ENCODE data around the gene CEP192.

Gene CEP192

DNA sequence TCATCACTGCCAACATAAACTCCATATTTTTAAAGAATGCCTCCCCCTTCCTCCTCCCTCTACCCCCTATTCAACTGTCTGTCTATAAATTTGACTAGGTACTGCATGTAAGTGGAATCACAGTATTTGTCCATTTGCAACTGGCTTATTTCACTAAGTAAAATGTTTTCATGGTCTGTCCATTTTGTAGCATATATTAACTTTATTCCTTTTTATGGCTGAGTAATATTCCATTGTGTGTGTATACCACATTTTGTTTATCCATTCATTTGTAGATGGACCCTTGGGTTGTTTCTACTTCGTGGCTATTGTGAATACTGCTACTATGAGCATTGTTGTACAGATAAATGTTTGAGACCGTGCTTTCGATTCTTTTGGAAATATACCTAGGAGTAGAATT is 32.7 kb upstream of the CEP192 start:
- TF ChIP-seq, protein P1, sequence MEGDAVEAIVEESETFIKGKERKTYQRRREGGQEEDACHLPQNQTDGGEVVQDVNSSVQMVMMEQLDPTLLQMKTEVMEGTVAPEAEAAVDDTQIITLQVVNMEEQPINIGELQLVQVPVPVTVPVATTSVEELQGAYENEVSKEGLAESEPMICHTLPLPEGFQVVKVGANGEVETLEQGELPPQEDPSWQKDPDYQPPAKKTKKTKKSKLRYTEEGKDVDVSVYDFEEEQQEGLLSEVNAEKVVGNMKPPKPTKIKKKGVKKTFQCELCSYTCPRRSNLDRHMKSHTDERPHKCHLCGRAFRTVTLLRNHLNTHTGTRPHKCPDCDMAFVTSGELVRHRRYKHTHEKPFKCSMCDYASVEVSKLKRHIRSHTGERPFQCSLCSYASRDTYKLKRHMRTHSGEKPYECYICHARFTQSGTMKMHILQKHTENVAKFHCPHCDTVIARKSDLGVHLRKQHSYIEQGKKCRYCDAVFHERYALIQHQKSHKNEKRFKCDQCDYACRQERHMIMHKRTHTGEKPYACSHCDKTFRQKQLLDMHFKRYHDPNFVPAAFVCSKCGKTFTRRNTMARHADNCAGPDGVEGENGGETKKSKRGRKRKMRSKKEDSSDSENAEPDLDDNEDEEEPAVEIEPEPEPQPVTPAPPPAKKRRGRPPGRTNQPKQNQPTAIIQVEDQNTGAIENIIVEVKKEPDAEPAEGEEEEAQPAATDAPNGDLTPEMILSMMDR (IDR thresholded peaks at IDR 0.05): no peak

DNA sequence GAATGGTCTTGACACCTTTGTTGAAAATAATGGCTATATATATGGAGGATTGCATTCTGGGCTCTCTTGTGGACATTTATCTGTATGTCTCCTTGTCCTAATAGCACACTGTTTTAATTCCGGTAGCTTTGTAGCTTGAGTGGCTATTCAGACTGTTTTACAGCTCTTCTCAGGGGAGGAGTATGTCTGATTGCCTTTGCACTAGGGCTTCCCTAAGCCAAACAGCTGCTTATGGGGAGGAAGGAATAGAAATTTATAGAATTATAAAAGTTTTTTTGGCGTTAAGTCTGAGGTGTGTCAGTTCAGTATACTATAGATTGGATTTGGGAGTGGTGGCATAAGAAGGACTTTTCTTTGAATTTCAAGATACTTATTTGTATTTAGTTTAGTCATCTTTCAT is 30.8 kb upstream of the CEP192 start:
- TF ChIP-seq, protein P1 (IDR thresholded peaks at IDR 0.05): no peak

DNA sequence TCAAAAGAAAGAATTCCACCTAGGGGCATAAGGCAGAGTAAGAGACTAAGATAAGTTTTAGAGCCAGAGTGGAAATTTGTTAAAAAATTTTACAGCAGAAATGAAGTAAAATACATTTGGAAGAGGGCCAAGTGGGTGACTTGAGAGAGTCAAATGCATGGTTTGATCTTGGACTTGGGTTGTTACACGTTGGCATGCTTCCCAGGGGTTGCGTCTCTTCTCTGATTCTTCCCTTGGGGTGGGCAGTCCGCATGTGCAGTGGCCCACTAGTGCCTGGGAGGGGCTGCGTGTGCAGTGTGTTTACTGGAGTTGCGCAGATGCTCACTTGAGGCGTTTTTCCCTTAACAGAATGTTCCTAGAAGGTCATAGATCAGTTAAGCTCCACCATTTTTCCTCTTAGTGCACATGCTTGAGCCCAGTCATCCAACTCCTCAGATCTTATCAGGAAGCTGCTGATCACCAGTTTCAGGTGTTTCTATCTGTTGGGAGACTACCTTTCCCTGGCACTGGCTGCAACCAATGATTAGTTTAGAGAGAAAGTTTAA is 30.2 kb upstream of the CEP192 start:
- TF ChIP-seq, protein P1 (IDR thresholded peaks at IDR 0.05): no peak

DNA sequence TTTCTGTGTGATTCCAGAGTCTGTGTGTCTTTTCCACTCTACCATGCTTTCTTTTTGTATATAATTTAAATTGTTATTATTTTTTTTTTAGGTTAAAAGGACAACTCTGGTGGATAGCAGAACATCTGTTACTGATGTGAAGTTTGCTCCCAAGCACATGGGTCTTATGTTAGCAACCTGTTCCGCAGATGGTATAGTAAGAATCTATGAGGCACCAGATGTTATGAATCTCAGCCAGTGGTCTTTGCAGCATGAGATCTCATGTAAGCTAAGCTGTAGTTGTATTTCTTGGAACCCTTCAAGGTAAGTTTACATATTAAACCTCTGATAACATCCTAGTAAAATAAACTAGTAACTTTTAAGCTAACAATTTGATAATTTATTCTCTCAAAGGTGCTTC is 28.1 kb upstream of the CEP192 start:
- TF ChIP-seq, protein P1 (IDR thresholded peaks at IDR 0.05): no peak

GRCh38 chr18:12968115-12968514 is 23.0 kb upstream of the CEP192 start:
- TF ChIP-seq, protein P1 (IDR thresholded peaks at IDR 0.05): no peak

- TF ChIP-seq, protein P1 (IDR thresholded peaks at IDR 0.05): no peak
These were observed 22.5 kb upstream of the CEP192 start for GRCh38 chr18:12968619-12969018.

DNA sequence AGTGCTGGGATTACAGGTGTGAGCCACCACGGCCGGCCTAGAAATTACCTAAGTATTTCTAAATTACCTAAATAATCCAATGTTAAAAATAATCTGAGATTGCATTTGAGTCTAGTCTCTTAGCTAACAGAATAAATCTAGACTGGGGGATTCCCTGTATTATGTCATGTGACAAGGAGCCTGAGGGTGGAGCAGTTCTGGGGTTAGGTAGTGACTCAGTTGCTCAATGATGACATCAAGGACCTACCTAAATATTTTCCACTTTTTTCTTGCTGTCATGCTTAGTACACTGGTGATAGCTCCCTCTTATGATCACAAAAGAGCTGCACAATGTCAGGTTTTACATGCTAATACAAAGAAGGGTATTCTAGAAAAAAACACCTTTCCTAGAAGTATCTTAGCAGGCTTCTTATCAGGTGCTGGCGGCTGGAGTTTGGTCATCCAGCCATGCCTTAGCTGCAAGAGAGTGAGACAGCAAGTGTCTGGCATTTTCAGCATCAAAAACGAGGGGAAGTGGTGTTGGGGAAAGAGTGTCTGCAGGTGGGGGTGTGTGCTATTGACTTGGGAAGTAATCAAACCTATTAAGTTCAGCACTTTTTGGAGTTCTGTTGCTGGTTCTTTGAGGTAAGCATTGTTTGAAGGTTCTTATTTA is 17.5 kb upstream of the CEP192 start:
- TF ChIP-seq, protein P1 (IDR thresholded peaks at IDR 0.05): no peak

- TF ChIP-seq, protein P1 (IDR thresholded peaks at IDR 0.05): no peak
These were observed 15.7 kb upstream of the CEP192 start for GRCh38 chr18:12975488-12975887.
